AG20443 (cell line): ENCODE measurements around the gene NCBP3.
"Not testable (repeated sequence)": the region's sequence is repeated elsewhere in the genome, so short reads cannot be mapped to it uniquely, and the experiment has no call there.

Experiments used
- DNase-seq: peaks from one replicate; pipeline ENCODE4 v3.0.0; 2012; ENCODE audit warnings: low spot score, mixed read lengths

Gene NCBP3

GRCh38 chr17:3880983-3881382 lies 34.9 kb upstream of the NCBP3 start:
- DNase-seq, result no peak

GRCh38 chr17:3879591-3880417 lies 33.8 kb upstream of the NCBP3 start:
- DNase-seq, result no peak

- peak; percentile 88 for DNase-seq
Measured at GRCh38 chr17:3879186-3879585, 33.1 kb upstream of the NCBP3 start.

- DNase-seq, result no peak
Measured at GRCh38 chr17:3877220-3877619, 31.2 kb upstream of the NCBP3 start.

GRCh38 chr17:3875317-3875716 lies 29.3 kb upstream of the NCBP3 start:
- no peak for DNase-seq

GRCh38 chr17:3873862-3874261 lies 27.8 kb upstream of the NCBP3 start:
- DNase-seq, result no peak

GRCh38 chr17:3870871-3871306 lies 24.8 kb upstream of the NCBP3 start:
- no peak for DNase-seq

- DNase-seq, result no peak
Measured at GRCh38 chr17:3867606-3868005, 21.6 kb upstream of the NCBP3 start.

GRCh38 chr17:3867106-3867505 lies 21.1 kb upstream of the NCBP3 start:
- DNase-seq, result no peak

- no peak for DNase-seq
Measured at GRCh38 chr17:3866276-3866675, 20.2 kb upstream of the NCBP3 start.

GRCh38 chr17:3865176-3865575 lies 19.1 kb upstream of the NCBP3 start:
- DNase-seq, result peak; percentile 65

GRCh38 chr17:3864534-3864933 lies 18.5 kb upstream of the NCBP3 start:
- DNase-seq, result no peak

- no peak for DNase-seq
Measured at GRCh38 chr17:3861761-3862681, 16.0 kb upstream of the NCBP3 start.

- DNase-seq, result no peak
Measured at GRCh38 chr17:3860939-3861700, 15.1 kb upstream of the NCBP3 start.

- no peak for DNase-seq
Measured at GRCh38 chr17:3859940-3860339, 13.9 kb upstream of the NCBP3 start.

- DNase-seq, result no peak
Measured at GRCh38 chr17:3857261-3858105, 11.4 kb upstream of the NCBP3 start.

GRCh38 chr17:3854204-3854603 lies 8.2 kb upstream of the NCBP3 start:
- not testable (repeated sequence) for DNase-seq

GRCh38 chr17:3852561-3852960 lies 6.5 kb upstream of the NCBP3 start:
- no peak for DNase-seq

GRCh38 chr17:3851461-3852100 lies 5.5 kb upstream of the NCBP3 start:
- no peak for DNase-seq

GRCh38 chr17:3848229-3848835 lies 2.3 kb upstream of the NCBP3 start:
- DNase-seq, result no peak
